ENCODE results near the gene CTNNB1.

- TF ChIP-seq POLR2A (IDR thresholded peaks at IDR 0.05) (no peak), CTCF (IDR thresholded peaks at IDR 0.05) (no peak), POLR2AphosphoS5 (IDR thresholded peaks at IDR 0.05) (no peak)
Observed at GRCh38 chr3:41272667-41273066, 73.4 kb downstream of the CTNNB1 start.

Data from breast epithelium (tissue), 3 donors.